Chondrocyte (in vitro differentiated cells): ENCODE measurements around the gene C17orf67. TPM values are rescaled to one million over a fixed set of nuclear protein-coding genes. Genes with fewer than 3 reads are reported as not detected.

ENCODE experiments used
- DNase-seq: peaks from one replicate; pipeline ENCODE4 v3.0.0; 2021; ENCODE audit warnings: mixed read lengths, low spot score
- H3K27ac Mint-ChIP-seq: one replicate; pipeline ENCODE4 v1.8.0; 2021; ENCODE audit warnings: mild to moderate bottlenecking, moderate library complexity, mixed read lengths; ENCODE audit not compliant: unreplicated experiment
- H3K27me3 Mint-ChIP-seq: 2 replicates; pipeline ENCODE4 v1.8.0; 2021; ENCODE audit warnings: low read depth, mixed read lengths
- H3K36me3 Mint-ChIP-seq: 2 replicates; pipeline ENCODE4 v1.8.0; 2021; ENCODE audit warnings: low read depth, mixed read lengths
- H3K4me1 Mint-ChIP-seq: 2 replicates; pipeline ENCODE4 v1.8.0; 2021; ENCODE audit warnings: low read depth, mild to moderate bottlenecking, mixed read lengths
- H3K4me3 Mint-ChIP-seq: one replicate; pipeline ENCODE4 v1.8.0; 2021; ENCODE audit warnings: mild to moderate bottlenecking, moderate library complexity, mixed read lengths; ENCODE audit not compliant: unreplicated experiment
- H3K9me3 Mint-ChIP-seq: 2 replicates; pipeline ENCODE4 v1.8.0; 2021; ENCODE audit warnings: low read depth, mixed read lengths
- CTCF ChIP-seq: fragments of 200-600 bp; sonication (generic); IDR thresholded peaks from 2 replicates; pipeline ENCODE4 v1.5.0; 2021; ENCODE audit warnings: antibody characterized with exemption, mild to moderate bottlenecking, moderate library complexity
- total RNA-seq: library from RNA; stranded (reverse); gene quantifications from 3 replicates; pipeline ENCODE4 v1.2.1, GENCODE V29; 2021

Gene C17orf67
- total RNA-seq, 1 donor from 2014 or later = 1.5 TPM

- no peak overlapping the region for H3K27ac Mint-ChIP-seq
- no peak overlapping the region for H3K4me3 Mint-ChIP-seq
- no peak for TF ChIP-seq CTCF
- H3K9me3 Mint-ChIP-seq = no peaks in the 10 kb centered on the region
- H3K4me1 Mint-ChIP-seq = peaks cover 10% of the 10 kb centered on the region
- no peaks in the 10 kb centered on the region for H3K36me3 Mint-ChIP-seq
- peaks cover 20% of the 10 kb centered on the region for H3K27me3 Mint-ChIP-seq
- no peak for DNase-seq
These were observed 54.8 kb downstream of the C17orf67 start for GRCh38 chr17:56778898-56779297.

- DNase-seq = no peak
- no peak overlapping the region for H3K4me3 Mint-ChIP-seq
- no peak for TF ChIP-seq CTCF
- H3K4me1 Mint-ChIP-seq = peaks cover 10% of the 10 kb centered on the region
- H3K27ac Mint-ChIP-seq = no peak overlapping the region
- no peaks in the 10 kb centered on the region for H3K9me3 Mint-ChIP-seq
- H3K27me3 Mint-ChIP-seq = peaks cover 25% of the 10 kb centered on the region
- no peaks in the 10 kb centered on the region for H3K36me3 Mint-ChIP-seq
These were observed 55.9 kb downstream of the C17orf67 start for GRCh38 chr17:56777859-56778258.

GRCh38 chr17:56774650-56775049 lies 59.1 kb downstream of the C17orf67 start:
- peaks cover 2% of the 10 kb centered on the region for H3K4me1 Mint-ChIP-seq

GRCh38 chr17:56773124-56773523 lies 60.6 kb downstream of the C17orf67 start:
- H3K27ac Mint-ChIP-seq = no peak overlapping the region

More at GRCh38 chr17:56774650-56775049, 59.1 kb downstream of the C17orf67 start:
- no peak for TF ChIP-seq CTCF
- DNase-seq = no peak
- H3K9me3 Mint-ChIP-seq = no peaks in the 10 kb centered on the region
- peaks cover 14% of the 10 kb centered on the region for H3K27me3 Mint-ChIP-seq
- no peaks in the 10 kb centered on the region for H3K36me3 Mint-ChIP-seq
- no peak overlapping the region for H3K27ac Mint-ChIP-seq
- H3K4me3 Mint-ChIP-seq = no peak overlapping the region

GRCh38 chr17:56772442-56772841 lies 61.3 kb downstream of the C17orf67 start:
- Mint-ChIP-seq H3K9me3 (no peaks in the 10 kb centered on the region), H3K27ac (no peak overlapping the region), H3K36me3 (no peaks in the 10 kb centered on the region), H3K27me3 (peaks cover 7% of the 10 kb centered on the region), H3K4me3 (no peak overlapping the region), H3K4me1 (no peaks in the 10 kb centered on the region)
- TF ChIP-seq CTCF = no peak
- DNase-seq = no peak

More at GRCh38 chr17:56773124-56773523, 60.6 kb downstream of the C17orf67 start:
- H3K4me1 Mint-ChIP-seq = no peaks in the 10 kb centered on the region
- TF ChIP-seq CTCF = no peak
- H3K4me3 Mint-ChIP-seq = no peak overlapping the region
- peaks cover 10% of the 10 kb centered on the region for H3K27me3 Mint-ChIP-seq
- no peaks in the 10 kb centered on the region for H3K36me3 Mint-ChIP-seq
- no peak for DNase-seq
- H3K9me3 Mint-ChIP-seq = no peaks in the 10 kb centered on the region
